ENCODE measurements around the gene NRARP.

NRARP gene

DNA sequence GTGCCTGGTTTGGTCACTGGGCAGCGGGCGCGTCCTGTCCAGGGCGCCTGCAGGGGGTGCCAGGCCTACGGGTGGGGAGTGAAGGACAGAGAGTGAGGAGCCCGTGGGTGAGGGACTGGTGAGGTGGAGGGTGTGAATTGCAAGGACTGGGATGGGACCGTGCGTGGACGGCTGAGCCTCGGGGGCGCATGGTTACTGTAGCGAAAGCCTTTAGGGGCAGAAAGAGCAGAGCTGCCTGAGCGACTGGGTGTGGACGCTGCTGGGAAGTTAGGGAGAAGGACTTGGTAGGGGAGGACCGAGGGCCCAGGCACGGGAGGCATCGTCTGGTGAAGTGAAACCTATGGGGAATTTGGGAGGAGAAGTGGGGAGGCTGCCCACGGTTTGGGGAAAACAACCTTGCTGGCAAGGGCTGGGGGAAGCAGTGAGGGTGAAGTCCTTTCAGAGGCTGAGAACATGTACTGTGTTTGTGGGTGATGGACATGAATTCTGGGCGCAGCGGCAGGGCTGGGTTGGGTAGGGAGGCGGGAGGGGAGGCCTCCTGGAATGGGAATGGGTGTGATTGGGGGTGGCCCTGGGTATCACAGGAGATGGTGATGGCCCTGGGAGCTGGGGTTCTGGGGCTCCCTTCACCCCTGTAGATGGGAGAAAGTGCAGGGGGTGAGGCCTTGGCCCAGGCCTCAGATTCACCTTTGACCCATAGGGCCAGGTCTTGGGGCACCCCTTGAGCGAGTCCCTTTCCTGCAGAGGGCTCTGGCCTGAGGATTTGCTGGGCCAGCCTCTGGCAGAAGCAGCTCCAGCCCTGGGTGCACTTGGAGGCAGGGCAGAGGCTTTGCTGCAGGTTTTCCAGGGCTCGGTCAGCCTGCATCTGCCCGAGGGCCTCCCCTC lies 26.2 kb downstream of the NRARP start:
- no peak for DNase-seq

- DNase-seq: no peak
Observed at GRCh38 chr9:137275203-137275587, 26.9 kb downstream of the NRARP start.

DNA sequence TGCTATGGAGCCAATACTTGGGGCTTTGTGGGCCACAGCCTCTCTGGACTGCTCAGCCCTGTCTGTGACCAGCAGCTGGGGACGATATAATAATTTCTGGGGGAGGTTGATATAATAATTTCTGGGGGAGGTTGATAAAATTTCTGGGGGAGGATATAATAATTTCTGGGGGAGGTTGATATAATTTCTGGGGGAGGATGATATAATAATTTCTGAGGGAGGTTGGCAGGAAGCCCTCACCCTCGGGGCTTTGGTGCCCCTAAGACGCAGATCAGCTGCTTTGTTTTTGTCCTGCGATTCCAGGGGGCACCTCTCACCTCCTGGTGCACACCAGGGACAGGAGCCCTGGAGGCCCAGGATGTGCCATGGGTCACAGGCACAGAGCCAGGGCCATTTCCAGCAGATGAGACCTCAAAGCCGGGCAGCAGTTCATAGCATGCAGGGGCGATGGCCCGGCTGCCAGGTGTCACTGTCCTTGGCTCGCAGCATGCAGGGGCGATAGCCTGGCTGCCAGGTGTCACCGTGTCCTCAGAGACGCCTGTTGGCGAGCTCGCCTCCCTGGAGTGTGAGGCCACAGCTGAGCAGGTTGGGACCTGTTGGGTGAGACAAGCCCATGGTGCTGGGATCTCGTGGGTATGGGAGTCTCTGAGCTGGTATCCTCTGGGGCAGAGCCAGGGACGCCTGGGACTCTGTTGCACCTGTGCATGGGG lies 28.3 kb downstream of the NRARP start:
- DNase-seq: no peak

DNA sequence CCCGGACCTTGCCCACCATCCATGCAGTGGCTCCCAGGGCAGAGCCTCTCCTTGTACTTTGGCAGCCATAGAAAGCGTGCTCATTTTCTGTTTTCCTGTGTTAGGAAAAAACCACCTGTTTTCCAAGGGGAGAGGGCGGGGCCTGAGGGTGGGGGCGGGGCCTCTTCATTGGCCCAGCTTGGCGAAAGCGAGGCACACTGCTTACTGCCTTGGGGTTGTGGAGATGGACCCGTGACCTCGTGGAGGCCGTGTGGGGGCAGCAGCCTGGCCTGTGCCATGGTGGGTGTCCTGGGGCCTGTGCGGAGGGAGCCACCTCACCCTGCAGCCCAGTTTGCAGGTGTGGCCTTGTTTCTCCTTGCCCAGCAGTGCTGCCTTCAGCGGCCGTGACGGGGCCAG lies 29.0 kb downstream of the NRARP start:
- DNase-seq: no peak

DNA sequence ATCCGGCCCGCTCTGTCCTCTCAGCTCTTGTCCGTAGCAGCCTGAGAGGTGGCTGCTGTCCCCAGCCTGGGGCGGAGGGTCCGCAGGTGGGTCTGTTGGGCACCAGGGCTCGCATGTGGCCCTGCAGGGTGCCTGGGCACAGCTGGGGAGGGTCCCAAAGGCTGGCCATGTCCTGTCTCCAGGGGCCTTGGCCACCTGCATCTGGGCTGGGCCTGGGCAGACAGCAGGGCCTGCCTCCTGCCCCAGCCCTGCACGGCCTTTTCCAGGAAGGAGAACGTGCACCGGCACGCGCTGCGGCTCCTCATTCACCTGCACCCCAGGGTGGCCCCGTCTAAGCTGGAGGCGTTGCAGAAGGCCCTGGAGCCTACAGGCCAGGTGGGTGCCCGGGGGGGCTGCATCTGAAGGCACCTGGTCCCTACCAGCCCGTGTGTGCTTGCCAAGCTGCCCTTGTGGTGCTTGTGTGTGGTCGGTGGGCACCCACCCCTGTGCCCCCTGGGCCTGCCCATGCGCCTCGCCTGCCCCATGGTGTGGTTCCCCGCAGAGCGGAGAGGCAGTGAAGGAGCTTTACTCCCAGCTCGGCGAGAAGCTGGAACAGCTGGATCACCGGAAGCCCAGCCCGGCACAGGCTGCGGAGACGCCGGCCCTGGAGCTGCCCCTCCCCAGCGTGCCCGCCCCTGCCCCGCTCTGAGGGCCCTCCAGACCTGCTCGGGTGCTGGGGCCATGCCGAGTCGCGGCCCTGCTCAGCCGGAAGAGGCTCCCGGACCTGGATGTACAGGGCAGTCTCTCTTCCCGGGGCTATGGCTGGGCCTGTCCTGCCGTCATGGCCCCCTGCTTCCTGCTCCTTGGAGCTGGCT lies 29.6 kb downstream of the NRARP start:
- DNase-seq: no peak

DNA sequence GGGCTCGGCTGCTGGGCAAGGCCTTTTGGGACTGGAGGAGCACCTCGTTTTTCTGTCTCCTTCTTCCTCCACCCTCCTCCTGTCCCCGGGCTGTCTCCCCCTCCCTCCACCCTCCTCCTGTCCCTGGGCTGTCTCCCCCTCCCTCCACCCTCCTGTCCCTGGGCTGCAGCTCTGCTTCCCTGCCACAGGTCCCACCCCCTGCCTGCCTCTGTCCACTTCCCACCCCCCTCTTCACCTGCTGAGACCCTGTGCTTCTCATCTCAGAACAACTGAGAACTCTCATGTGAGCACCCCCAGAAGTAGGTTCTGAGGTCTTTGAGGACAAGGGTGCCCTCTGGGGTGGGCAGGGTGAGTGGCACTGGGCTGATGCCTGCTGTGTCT lies 30.4 kb downstream of the NRARP start:
- DNase-seq: no peak

- no peak for DNase-seq
Observed at GRCh38 chr9:137270929-137271695, 31.0 kb downstream of the NRARP start.

GRCh38 chr9:137269231-137269772 lies 32.8 kb downstream of the NRARP start:
- no peak for DNase-seq

- DNase-seq: no peak
Observed at GRCh38 chr9:137268538-137269201, 33.4 kb downstream of the NRARP start.

DNA sequence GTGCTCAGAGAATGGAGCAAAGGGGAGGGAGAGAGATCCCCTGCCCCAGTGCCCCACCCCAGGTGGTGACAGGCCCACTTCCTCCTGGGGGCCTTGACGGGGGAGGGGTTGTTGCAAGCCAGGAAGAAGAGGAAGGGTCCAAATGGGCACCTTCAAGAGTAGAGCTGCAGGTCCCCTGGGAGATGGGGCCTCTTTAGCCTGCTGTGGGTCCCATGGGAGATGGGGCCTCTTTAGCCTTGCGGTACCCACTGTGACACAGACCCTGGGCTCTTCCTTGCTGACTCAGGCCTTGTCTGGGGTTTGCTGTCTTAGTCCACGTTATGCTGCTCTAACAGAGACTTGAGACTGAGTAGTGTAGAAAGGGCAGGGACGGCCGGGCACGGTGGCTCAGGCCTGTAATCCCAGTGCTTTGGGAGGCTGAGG lies 34.1 kb downstream of the NRARP start:
- DNase-seq: no peak

DNA sequence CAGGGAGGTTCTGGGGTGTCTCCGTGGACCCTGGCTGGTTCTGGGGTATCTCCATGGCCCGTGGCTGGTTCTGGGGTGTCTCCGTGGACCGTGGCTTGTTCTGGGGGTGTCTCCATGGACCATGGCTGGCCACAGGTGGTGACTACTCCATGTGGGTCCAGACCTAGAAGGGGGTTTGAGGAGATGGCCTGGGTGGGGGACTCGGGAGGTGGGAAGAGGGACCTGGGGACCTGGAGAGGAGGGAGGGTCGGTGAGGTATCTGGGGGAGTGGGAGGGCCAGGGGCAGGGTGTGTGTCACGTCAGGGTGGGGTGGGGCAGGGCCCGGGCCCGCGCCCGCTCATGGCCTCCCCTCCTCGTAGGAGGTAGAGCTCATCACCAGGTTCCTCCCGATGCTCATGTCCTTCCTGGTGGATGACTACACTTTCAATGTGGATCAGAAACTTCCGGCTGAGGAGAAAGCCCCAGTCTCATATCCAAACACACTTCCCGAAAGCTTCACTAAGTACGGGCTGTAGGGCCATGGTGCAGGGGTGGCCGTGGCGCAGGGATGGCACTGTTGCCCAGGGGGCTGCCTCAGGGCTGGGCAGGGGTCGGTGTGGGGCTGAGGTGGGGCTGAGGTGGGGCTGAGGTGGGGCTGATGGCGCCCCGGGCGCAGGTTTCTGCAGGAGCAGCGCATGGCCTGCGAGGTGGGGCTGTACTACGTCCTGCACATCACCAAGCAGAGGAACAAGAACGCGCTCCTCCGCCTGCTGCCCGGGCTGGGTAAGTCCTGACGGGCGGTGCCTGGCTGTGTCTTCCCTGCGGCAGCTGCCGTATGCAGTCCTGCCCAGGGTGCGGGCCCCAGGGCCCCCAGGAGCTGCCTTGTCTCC lies 35.3 kb downstream of the NRARP start:
- DNase-seq: no peak

DNA sequence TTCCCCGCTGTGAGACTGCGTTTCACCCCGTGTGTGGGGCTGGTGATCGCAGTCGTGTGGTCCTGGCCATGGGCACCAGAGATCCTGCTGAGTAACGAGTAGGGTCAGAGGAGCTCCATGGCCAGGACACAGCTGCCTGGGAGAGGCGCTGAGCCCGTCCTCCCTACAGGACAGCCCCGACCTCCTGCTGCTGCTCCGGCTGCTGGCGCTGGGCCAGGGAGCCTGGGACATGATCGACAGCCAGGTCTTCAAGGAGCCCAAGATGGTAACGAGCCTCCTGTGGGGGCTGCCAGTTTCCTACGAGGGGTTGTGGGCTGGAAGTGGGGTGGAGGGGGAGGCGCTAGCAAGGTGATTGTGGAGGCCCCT lies 35.9 kb downstream of the NRARP start:
- DNase-seq: no peak

- no peak for DNase-seq
Observed at GRCh38 chr9:137265496-137266161, 36.4 kb downstream of the NRARP start.

DNA sequence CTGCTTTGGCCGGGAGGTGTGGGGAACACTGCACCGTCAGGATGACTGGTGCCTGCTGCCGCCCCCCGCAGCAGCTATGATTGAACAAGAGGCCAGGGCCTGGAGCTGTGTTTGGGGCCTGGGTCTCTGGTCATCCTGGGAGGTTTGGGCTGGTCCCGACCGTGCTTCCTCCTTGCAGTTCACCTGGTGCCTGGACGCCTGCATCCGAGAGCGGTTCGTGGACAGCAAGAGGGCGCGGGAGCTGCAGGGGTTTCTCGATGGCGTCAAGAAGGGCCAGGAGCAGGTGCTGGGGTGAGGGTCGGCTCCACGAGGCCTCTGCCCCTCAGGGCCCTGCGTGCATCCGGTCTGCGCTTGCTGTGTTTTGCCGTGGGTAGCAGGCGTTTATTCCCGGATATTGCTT lies 38.0 kb downstream of the NRARP start:
- no peak for DNase-seq

- DNase-seq: no peak
Observed at GRCh38 chr9:137263506-137263905, 38.6 kb downstream of the NRARP start.

DNA sequence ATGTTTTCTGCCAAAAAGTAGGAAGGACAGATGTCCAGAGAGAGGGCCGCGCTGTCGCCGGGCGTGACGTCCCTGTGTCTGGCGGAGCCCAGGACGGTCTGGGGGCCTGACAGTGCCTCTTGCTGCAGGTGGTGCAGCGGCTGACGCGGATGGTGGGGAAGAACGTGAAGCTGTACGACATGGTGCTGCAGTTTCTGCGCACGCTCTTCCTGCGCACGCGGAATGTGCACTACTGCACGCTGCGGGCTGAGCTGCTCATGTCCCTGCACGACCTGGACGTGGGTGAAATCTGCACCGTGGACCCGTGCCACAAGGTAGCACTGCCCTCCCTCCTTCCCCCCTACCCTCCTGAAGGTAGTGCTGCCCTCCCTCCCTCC lies 39.2 kb downstream of the NRARP start:
- DNase-seq: no peak

GRCh38 chr9:137262173-137262908 lies 39.7 kb downstream of the NRARP start:
- peak; percentile 5 for DNase-seq

DNA sequence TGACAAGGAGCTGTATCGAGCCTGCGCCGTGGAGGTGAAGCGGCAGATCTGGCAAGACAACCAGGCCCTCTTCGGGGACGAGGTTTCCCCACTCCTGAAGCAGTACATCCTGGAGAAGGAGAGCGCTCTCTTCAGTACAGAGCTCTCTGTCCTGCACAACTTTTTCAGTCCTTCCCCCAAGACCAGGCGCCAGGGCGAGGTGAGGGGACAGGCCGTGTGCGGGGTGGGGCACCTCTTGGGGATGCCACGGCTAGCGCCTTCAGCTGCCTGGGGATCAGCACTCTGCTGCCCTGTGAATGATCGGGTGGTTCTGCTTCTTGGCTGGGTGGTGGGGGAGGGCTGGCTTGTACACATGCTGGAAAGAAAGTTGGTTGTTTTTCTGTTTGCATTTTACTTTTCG lies 45.2 kb downstream of the NRARP start:
- DNase-seq: no peak

DNA sequence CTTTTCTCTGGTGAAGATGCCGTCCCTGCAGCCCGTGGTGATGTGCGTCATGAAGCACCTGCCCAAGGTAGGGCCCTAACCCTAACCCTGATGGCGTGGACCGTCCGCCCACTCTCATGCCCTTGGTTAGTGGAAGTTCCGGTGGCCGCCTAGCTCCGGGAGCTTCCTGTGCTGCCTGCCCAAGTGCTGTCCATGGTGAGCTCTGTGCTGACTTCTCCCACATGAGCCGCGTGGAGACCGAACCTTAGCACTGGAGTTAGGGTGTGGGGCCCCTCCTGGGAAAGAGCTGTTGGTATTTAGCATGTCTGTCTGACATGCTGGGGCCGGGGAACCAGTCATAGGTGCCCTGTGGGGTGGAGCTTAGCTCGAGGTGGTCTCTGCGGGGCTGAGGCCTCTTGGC lies 45.7 kb downstream of the NRARP start:
- no peak for DNase-seq
